ENCODE results near the gene LY6G5B.
A peak's percentile ranks its signal among the peaks of the same experiment; 100 is the strongest.

Gene LY6G5B

GRCh38 chr6:31641370-31641769 lies 28.4 kb upstream of the LY6G5B start:
- no peak for DNase-seq

DNA sequence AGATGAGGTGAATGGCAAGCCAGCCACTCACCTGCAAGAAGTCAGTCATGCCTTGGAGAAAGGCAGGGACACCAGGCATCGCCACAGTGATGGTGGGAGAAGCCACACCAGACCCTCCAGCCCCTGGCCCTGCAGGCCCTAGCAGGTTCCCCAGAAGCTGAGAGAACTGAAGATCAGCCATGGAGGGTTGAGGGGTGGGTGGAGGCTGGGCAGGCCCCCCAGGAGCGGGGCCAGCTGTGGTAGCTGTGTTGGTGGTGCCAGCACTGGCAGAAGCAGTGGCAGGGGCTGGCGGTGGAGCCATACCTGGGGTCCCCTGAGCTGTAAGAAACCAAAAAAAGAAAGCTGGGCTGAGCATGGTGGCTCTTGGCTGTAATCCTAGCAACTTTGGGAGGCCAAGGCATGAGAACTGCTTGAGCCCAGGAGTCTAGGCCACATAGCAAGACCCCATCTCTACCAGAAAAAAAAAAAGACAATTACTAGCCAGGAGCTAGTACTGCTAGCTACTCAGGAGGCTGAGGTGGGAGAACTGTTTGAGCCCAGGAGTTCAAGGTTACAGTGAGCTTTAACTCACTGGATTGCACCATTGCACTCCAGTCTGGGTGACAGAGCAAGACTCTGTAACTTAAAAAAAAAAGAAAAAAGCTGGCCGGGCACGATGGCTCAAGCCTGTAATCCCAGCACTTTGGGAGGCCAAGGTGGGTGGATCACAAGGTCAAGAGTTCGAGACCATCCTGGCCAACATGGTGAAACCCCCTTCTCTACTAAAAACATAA lies 26.8 kb upstream of the LY6G5B start:
- no peak for DNase-seq

- DNase-seq = no peak
Measured at GRCh38 chr6:31643818-31644454, 25.8 kb upstream of the LY6G5B start.

DNA sequence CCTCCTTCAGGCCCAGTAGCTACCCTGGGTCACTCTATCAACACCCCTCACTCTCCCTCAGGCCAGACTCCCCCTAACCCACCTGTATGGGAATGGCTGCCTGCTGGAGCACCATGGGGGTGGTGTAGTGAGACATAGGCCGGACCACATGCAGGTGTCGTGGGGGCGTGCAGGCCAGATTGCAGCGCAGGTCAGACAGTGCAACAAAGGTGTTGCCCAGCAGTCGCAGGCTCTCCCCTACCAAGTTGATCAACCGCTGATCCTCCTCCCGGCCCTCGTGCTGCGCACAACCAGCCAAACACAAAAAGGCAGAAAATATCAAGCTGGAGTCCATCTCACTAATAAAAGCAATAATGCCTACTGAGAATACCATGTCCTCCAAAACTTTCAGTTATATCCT lies 24.5 kb upstream of the LY6G5B start:
- DNase-seq = no peak

DNA sequence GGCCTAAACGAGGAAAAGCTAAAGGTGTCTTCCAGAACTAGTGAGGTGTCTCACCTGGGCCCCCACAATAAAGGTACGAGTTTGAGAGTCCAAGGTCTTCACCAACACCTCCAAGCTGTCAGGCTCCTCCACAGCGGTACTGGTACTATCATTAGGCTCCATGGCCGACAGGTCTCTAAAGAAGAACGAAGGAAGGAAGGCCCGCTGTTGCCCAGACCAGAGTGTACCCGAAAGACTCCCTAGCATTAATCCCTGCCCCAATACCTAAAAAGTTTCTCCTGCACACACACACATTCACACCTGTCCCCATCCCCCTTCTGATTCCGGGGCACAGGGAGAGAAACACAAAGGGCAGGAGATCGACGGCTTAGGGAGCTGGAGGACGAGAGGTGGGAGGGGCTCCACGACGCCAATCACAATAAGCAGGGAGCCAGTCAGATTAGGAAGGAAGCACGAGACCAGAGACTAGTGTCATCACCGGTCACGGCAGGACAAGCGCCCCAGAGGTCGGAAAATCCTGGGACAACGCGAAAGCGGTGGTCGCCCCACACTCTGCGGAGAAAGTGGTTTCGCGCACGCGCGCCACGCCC lies 18.1 kb upstream of the LY6G5B start:
- no peak for DNase-seq

GRCh38 chr6:31652925-31653724 lies 16.7 kb upstream of the LY6G5B start:
- DNase-seq = peak; percentile 78

- no peak for DNase-seq
Measured at GRCh38 chr6:31654574-31655348, 15.0 kb upstream of the LY6G5B start.

- DNase-seq = no peak
Measured at GRCh38 chr6:31655349-31656237, 14.2 kb upstream of the LY6G5B start, which contains the start of gene APOM. Gene APOM (plus strand): TSS chr6:31655894. CDS start chr6:31655967, 73 bp downstream.

DNA sequence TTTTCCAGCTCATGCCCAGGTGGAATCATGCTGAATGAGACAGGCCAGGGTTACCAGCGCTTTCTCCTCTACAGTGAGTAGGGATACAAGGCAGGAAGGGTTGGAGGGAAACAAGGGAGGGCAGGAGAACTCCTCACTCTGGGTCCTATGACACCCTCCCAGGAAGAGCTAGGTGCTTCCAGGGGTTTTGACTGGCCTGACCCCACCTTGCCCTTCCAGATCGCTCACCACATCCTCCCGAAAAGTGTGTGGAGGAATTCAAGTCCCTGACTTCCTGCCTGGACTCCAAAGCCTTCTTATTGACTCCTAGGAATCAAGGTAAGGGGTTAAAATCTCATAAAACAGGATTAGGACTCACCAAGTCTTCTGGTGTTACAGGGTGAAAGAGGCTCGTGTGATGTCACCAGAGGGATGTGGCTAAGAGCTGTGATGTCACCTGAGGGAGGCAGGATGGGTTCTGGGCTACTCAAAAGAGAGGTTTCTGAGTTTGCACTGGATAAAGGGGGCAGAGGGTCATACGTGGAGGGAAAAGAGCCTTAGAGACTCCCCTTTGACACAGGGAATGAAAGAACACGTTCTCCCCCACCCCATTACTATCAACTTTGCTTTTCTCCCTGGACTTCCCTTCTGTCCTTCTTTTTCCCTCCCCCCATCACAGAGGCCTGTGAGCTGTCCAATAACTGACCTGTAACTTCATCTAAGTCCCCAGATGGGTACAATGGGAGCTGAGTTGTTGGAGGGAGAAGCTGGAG lies 12.2 kb upstream of the LY6G5B start:
- no peak for DNase-seq

DNA sequence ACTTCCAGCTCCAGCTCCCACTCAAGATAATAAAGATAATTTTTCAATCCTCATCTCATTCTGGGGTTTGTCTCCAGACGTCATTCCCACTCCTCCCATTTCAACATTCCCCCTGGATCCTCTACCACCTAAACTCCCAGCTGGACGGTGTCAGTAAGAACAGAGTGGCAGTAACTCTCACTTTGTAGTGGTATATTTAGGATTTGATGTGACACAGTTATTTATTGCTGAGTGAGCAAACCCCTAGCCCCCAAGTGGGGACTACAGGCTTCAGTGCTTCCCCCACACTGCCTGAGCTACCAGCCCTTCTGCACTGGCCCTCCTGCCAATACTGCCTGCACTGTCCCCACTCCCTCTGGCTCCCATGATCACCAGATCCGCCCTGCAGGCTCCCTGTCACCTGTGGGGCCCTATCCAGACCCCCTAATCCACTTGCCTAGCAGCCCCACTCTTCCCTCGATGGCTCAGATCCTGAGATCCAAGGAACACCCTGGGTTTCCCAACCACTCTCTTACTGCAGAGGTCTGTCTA lies 11.6 kb upstream of the LY6G5B start:
- no peak for DNase-seq

DNA sequence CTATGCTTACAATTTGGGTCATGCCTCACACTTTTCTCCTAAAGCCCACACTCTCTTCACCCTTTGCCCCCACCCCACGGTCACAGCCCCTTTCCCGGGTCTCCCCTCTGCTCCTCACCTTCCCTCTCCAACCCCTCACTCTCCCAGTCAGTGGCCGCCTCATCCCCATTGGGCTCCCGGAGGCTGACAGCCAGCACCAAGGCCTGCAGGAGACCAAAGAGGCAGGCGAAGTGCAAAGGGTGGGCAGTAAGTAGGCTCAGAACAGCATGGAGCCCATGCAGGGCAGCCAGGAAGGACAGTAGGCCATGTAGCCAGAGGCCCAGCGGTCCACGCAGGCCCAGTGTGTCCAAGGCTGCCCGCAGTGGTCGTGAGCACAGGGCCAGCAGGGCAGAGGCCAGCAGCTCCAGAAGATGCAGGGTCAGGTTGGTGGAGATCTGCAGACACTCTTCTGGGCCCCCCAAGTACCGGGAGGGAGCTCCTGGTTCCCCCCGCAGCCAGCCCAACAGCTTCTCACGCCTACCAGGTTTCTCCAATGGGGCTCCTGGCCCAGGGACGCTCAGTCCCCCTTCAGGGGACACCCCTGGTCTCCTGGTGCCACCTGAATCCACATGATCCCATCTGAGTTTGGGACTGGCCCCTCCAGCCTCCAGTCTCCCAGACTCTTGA lies 10.7 kb upstream of the LY6G5B start:
- DNase-seq = no peak

GRCh38 chr6:31659649-31660380 lies 10.0 kb upstream of the LY6G5B start:
- DNase-seq = no peak

DNA sequence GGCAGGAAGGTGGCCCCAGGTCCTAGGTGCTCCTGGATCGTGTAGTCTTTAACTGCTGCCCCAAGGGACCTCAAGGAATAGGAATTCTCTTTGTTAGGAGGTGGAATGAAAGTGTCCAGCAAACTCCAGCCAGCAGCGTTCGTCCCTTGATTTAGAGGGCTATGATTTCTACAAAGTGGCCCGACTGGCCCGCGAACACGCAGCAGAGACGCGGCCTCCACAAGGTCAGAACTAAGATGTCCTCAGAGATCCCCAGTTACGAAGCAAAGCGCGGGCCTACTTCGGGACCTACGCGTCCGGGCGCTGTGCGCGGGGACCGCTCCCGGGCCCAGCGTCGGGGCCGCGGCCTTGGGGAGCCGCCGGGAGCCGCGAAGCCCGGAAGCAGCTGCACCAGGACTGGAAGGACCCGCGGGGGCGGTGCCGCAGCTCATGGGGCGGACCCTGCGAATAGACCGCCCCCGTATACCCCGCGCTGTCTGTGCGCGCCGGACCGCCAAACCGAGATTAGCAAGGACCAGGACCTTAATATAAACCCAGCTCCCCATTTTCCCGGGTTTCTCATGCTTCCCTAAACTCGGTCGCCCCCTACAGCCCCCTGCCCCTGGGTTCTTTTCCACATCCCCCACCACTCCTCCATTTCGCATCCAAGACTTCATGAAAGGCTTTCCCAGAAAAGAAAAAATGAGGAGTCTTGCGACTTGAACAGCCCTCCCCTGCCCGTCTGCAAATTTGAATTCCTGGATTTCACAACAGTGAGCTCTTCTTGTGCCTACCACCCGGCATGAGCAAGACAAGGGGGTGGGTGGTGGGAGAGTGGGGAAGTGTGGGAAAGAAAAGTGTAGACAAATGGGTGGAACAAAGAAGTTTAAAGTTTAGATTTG lies 9.2 kb upstream of the LY6G5B start, which contains the start of gene C6orf47:
C6orf47 (minus strand) TSS at position 398 of the 881 bp plus-strand sequence. CDS start 831 bp downstream, outside the sequence.
- peak; percentile 73 for DNase-seq

DNA sequence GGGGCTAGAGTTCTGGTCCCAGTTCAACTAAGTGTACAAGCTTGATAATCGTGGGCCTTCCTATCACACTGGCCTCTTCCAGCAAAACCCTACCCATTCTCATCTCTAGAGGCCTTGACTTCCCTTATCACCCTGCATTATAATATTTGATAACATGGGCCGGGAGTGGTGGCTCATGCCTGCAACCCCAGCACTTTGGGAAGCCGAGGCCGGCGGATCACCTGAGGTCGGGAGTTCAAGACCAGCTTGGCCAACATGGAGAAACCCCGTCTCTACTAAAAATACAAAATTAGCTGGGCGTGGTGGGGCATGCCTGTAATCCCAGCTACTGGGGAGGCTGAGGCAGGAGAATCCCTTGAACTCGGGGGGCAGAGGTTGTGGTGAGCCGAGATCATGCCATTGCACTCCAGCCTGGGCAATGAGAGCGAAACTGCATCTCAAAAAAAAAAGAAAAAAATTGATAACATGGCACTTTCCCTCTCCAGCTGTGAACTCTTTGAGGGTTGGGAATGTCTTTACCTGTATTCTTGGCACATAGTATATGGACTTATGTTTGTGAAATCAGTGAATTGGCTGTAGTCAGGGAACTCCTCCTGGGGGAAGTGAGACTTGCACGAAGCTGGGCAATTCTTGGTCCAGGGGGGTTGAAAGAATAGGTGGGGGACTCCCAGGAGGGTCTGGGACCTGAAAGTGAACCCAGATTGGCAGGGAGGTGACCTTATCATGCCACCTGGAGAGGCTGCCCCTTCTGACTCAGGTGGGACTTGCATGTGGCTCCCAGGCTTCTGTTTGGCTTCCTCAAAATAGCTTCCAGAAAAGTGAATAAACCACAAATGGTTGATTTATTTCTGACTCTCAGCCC lies 8.3 kb upstream of the LY6G5B start:
- no peak for DNase-seq

DNA sequence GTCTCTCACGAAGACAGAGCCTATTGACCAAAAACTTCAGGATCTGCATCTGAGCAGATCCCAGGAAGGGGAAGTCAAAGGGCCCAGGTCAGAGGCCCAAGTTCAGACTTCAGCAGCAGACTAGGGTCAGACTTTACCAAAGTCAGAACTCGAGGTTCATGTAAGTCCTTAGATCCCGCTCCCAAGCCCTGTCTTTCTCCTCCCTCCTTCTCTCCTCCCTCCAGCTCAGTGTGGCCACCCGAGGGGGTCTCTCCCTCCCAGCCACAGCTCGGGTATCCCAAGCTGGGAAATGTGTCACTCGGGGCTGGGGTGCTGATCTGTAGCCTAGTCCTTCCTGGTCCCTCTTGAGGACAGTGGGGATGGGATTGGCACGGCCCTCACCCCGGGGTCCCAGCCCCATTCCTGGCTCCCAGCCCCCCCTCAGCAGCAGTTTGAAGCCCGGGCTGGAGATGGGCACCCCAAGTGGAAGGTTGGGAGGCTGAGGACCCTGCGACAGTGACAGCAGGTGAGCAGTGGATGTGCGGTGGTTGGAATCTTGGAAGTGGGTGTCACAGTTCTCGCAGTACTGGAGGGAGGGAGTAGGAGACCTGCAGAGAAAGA lies 7.6 kb upstream of the LY6G5B start:
- no peak for DNase-seq

Data from stimulated activated CD4-positive, alpha-beta T cell treated with anti-CD3 and anti-CD28 coated beads, Interleukin-12 subunit alpha, Interleukin-12 subunit beta, amount 100 ng/mL, for 4 hours (primary cell).